Panc1 (cell line): ENCODE measurements around the gene MAP9. TPM values are rescaled to one million over a fixed set of nuclear protein-coding genes. Genes with fewer than 3 reads are reported as not detected.

ENCODE experiments used
- ATAC-seq: fragments of 200-7000 bp; cut with Tn5 transposase; 2 replicates; pipeline ENCODE4 v1.9.1; 2020; ENCODE audit warnings: mild to moderate bottlenecking, moderate library complexity
- BruUV-seq: library from RNA; stranded (reverse); fragments of 400-500 nt; replicated peaks from 2 replicates; lab custom pipeline; 2021; lab: Mats Ljungman, UMichigan
- CTCF ChIA-PET: fragments of 300-600 bp; sonication (Branson Sonifier 250); formaldehyde crosslinking; loops from one replicate; lab custom pipeline; 2022; ENCODE audit warnings: antibody characterized with exemption; lab: Charles Lee
- POLR2A ChIA-PET: fragments of 300-600 bp; sonication (Branson Sonifier 250); formaldehyde crosslinking; loops from one replicate; lab custom pipeline; 2022; ENCODE audit warnings: antibody characterized with exemption; lab: Charles Lee
- DNase-seq: peaks from one replicate; pipeline ENCODE4 v3.0.0-alpha.2; 2010; ENCODE audit warnings: low read depth, low spot score
- H3K27ac ChIP-seq: 2 replicates; pipeline ENCODE4 v1.5.1; 2011; ENCODE audit warnings: mild to moderate bottlenecking, low read length, inconsistent platforms
- H3K27me3 ChIP-seq: fragments of 200-500 bp; sonication (Bioruptor generic); 2 replicates; pipeline ENCODE4 v1.6.0; 2014; ENCODE audit warnings: low read length, inconsistent platforms; ENCODE audit not compliant: control insufficient read depth, insufficient read depth
- H3K36me3 ChIP-seq: fragments of 200-500 bp; sonication (Bioruptor generic); 2 replicates; pipeline ENCODE4 v1.5.1; 2014; ENCODE audit warnings: inconsistent platforms, mild to moderate bottlenecking, low read length, moderate library complexity; ENCODE audit not compliant: control insufficient read depth, insufficient read depth
- H3K4me1 ChIP-seq: 2 replicates; pipeline ENCODE4 v1.5.1; 2011; ENCODE audit warnings: inconsistent platforms, mild to moderate bottlenecking, low read length, moderate library complexity; ENCODE audit not compliant: control insufficient read depth, insufficient read depth
- H3K4me3 ChIP-seq, 2 experiments: 2 replicates each; pipeline ENCODE4 v1.5.1; 2011 to 2012; ENCODE audit warnings: low read depth in 2 of 2, low read length in 2 of 2, mild to moderate bottlenecking in 2 of 2, inconsistent platforms in 1 of 2, moderate library complexity in 1 of 2
- H3K9me3 ChIP-seq: fragments of 200-500 bp; sonication (Bioruptor generic); 2 replicates; pipeline ENCODE4 v1.5.1; 2014; ENCODE audit warnings: low read depth, mild to moderate bottlenecking, inconsistent platforms, low read length, moderate library complexity; ENCODE audit not compliant: control insufficient read depth, insufficient read depth
- CTCF ChIP-seq: fragments of 450-650 bp; IDR thresholded peaks from 2 replicates; pipeline ENCODE4 v1.5.1; 2017; ENCODE audit warnings: mild to moderate bottlenecking
- POLR2AphosphoS5 ChIP-seq: IDR thresholded peaks from 2 replicates; pipeline ENCODE4 v1.6.1; 2012; ENCODE audit warnings: mild to moderate bottlenecking, low read depth, low read length, moderate library complexity
- REST ChIP-seq, 2 experiments: IDR thresholded peaks; 2 replicates each; pipeline ENCODE4 v1.6.1; 2011 to 2012; ENCODE audit warnings: low read depth in 2 of 2, control low read depth in 1 of 2, low read length in 1 of 2, mild to moderate bottlenecking in 1 of 2, moderate library complexity in 1 of 2; ENCODE audit not compliant: insufficient read depth in 1 of 2
- SIN3A ChIP-seq: IDR thresholded peaks from 2 replicates; pipeline ENCODE4 v1.6.1; 2012; ENCODE audit warnings: low read depth, mild to moderate bottlenecking, low read length, moderate library complexity, borderline replicate concordance; ENCODE audit not compliant: insufficient read depth
- TCF7L2 ChIP-seq: IDR thresholded peaks from 2 replicates; pipeline ENCODE4 v1.6.1; 2011; ENCODE audit warnings: mild to moderate bottlenecking, low read depth, low read length, inconsistent platforms
- in situ Hi-C: cut with HindIII; loops from 2 replicates; pipeline ENCODE4 v1.10.0; 2016; ENCODE audit warnings: low sequenced_read_pairs, low pct_unique_long_range_greater_than_20kb
- intact Hi-C: fragments of 100-400 bp; cut with micrococcal nuclease; formaldehyde crosslinking; loops from one replicate; pipeline ENCODE4 v1.10.0; 2022; ENCODE audit not compliant: unreplicated experiment
- total RNA-seq: library from RNA; stranded (reverse); gene quantifications from one replicate; pipeline ENCODE4 v1.2.1, GENCODE V29; 2021; ENCODE audit not compliant: unreplicated experiment

The MAP9 gene
- total RNA-seq, 1 experiment from 2014 or later = 9.8 TPM

- H3K27ac ChIP-seq = no peak overlapping the region
- ChIA-PET CTCF (no interaction called here), POLR2A (no interaction called here)
- DNase-seq (no peak), ATAC-seq (no peak)
- TF ChIP-seq SIN3A = no peak
- TF ChIP-seq REST (IDR thresholded peaks at IDR 0.05; ENCODE audit: insufficient read depth in 1 of 2, low read depth in 2 of 2, low read length in 1 of 2) = no peak
- TF ChIP-seq TCF7L2 = no peak
- no peaks in the 10 kb centered on the region for H3K36me3 ChIP-seq
- no TSS peak for BruUV-seq
- no peaks in the 10 kb centered on the region for H3K27me3 ChIP-seq
- no peaks in the 10 kb centered on the region for H3K9me3 ChIP-seq
- in situ Hi-C loops = no loop called here
- intact Hi-C loops = loop anchor here (5.0 kb wide), 1 partner anchor 547 kb away; the partner anchor contains the start of gene CTSO
- no peaks in the 10 kb centered on the region for H3K4me1 ChIP-seq
- no peak overlapping the region for H3K4me3 ChIP-seq
These were observed 28.3 kb upstream of the MAP9 start for GRCh38 chr4:155405059-155405458.

GRCh38 chr4:155403886-155404285 lies 27.1 kb upstream of the MAP9 start:
- Histone ChIP-seq H3K27ac (no peak overlapping the region), H3K4me3 (no peak overlapping the region), H3K27me3 (no peaks in the 10 kb centered on the region), H3K9me3 (no peaks in the 10 kb centered on the region), H3K36me3 (no peaks in the 10 kb centered on the region), H3K4me1 (no peaks in the 10 kb centered on the region)
- DNase-seq (peak; percentile 20), ATAC-seq (peak; percentile 63; the same call in 1 of the 2 replicates)
- ChIA-PET POLR2A (no interaction called here), CTCF (no interaction called here)
- TF ChIP-seq POLR2AphosphoS5 (no peak), CTCF (peak; percentile 29; the same call in 1 of the 2 replicates)
- intact Hi-C loops = loop anchor here (1.0 kb wide), 1 partner anchor 383 kb away; no protein-coding TSS in a partner anchor
- in situ Hi-C loops = no loop called here
- no TSS peak for BruUV-seq

GRCh38 chr4:155402941-155403340 lies 26.2 kb upstream of the MAP9 start:
- intact Hi-C loops = no loop called here
- TF ChIP-seq TCF7L2 = no peak
- TF ChIP-seq SIN3A = no peak
- TF ChIP-seq REST (IDR thresholded peaks at IDR 0.05; ENCODE audit: insufficient read depth in 1 of 2, low read depth in 2 of 2, low read length in 1 of 2) = no peak
- no peaks in the 10 kb centered on the region for H3K36me3 ChIP-seq
- no TSS peak for BruUV-seq
- no peaks in the 10 kb centered on the region for H3K4me1 ChIP-seq
- DNase-seq (no peak), ATAC-seq (no peak)
- H3K27ac ChIP-seq = no peak overlapping the region
- H3K9me3 ChIP-seq = no peaks in the 10 kb centered on the region
- CTCF ChIA-PET = interaction anchor here (0.6 kb wide), 1 partner anchor 403 kb away, joined by 11 read pairs; no protein-coding TSS in a partner anchor
- POLR2A ChIA-PET = no interaction called here
- H3K27me3 ChIP-seq = no peaks in the 10 kb centered on the region
- in situ Hi-C loops = no loop called here
- no peak overlapping the region for H3K4me3 ChIP-seq
